ENCODE results near the gene BIRC5.
"Not testable (repeated sequence)": the region's sequence is repeated elsewhere in the genome, so short reads cannot be mapped to it uniquely, and the experiment has no call there.

BIRC5 gene

GRCh38 chr17:78226055-78226758 lies 12.2 kb downstream of the BIRC5 start:
- DNase-seq: no peak

DNA sequence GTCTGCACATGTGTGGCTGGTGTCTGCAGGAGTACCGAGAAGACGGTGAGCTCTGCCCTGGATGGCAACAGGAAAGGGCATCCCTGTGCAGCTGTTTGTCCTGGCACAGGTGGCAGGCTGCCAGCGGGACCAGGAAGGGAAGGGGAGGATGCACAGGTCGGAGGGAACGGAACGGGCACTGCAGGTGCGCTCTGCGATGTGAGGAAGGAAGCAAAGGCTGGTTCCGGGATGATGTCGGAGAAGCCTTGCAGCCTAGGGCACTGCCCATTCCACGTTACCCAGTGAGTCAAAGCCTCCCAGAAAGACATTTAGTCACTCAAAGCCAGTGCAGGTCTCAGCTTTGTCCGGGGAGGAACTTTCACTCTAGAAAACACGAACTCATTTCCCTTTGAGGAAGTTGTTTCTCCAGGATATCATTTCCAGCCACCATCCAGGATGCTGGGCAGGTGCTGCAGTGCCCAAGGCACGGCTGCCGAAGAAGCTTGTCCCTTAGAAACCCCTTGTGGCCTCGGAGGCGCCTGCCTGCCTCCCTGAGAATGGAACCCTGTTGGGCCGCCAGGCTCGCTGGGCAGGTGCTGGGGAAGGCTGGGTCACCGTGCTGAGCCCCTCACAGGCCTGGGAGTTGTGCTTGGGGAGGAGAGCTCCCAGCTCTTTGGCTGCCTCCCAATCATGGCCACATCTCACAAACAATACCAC lies 12.9 kb downstream of the BIRC5 start:
- no peak for DNase-seq

- DNase-seq: no peak
These were observed 13.4 kb downstream of the BIRC5 start for GRCh38 chr17:78227455-78227916.

DNA sequence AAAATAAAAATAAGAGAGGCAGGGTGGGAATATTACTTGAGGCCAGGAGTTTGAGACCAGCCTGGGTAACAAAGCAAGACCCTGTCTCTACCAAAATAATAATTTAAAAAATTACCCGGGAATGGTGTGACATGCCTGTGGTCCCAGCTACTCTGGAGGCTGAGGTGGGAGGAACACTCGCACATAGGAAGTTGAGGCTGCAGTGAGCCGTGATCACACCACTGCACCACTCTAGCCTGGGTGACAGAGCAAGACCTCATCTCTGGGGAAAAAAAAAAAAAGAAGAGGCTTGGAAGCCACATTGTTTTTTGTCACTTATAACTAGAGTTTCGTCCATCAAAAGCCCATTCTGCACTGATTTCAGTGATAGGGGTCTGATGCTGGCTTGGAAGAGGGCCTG lies 14.1 kb downstream of the BIRC5 start:
- DNase-seq: no peak

DNA sequence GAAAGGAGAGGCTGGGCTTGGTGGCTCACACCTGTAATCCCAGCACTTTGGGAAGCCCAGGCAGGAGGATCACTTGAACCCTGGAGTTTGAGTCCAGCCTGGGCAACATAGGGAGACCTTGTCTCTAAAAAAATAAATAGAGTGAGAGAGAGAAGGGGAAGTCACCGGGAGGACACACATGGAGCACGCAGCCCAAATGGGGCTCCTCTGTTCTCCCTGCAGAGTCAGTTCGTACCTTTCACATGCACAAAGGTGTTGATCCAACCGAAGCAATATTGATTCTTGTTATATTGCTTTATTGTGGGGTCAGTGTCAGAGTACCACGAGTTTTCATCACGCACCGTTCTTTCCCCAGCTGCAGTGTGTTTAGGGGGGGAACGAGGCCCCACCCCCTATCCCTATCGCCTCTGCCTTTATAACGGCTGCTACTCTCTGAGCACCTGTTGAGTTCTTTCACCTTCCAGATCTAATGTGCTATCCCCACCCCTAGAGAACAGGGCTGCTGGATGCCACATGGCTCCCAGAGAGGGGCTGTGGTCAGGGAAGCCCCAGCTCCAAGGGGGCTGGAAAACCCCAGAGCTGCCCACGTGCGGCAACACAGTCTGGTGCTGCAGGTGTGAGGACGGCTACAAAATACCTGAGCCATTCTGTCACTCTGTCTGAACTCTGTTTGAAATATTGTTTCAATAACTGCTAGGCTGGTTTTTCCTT lies 16.4 kb downstream of the BIRC5 start:
- DNase-seq: no peak

- DNase-seq: no peak
These were observed 17.2 kb downstream of the BIRC5 start, which contains the start of gene TMEM235 for GRCh38 chr17:78230996-78231935. TSS of gene TMEM235 (plus strand) at chr17:78231631. CDS start at chr17:78232024, 393 bp downstream.

GRCh38 chr17:78231991-78232858 lies 18.2 kb downstream of the BIRC5 start:
- DNase-seq: no peak

DNA sequence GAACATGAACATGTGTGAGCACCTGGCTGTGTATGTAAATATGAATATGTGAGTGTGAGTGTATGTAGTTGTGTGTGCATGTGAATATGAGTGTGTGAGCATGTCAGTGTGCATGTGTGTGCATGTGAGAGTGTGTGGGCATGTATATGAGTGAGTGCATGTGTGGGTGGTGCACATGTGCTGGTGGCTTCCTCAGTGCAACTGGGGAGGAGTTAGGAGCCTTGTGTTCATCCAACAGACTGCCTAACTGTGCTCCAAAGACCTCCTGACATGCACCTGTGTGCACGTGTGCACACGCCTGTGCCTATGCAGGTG lies 18.8 kb downstream of the BIRC5 start:
- DNase-seq: no peak

DNA sequence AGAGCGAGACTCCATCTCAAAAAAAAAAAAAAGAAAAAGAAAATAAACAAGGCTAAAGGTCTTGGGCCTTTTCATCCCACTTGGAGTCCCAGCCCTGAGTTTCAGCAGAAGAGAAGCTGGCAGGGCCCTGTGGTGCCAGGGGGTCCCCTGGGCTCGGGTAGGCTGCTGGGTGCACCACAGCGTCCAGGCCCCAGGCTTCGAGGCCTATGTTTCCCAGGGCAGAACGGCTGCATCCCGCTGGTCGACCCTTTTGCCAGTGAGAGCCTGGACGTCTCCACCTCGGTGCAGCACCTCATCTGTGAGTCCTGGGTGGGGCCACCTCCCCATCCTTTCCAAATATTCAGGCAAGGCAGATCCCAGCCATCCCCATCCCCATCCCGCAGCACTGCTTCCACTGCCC lies 19.6 kb downstream of the BIRC5 start:
- DNase-seq: no peak

- no peak for DNase-seq
These were observed 20.3 kb downstream of the BIRC5 start for GRCh38 chr17:78234261-78234865.

DNA sequence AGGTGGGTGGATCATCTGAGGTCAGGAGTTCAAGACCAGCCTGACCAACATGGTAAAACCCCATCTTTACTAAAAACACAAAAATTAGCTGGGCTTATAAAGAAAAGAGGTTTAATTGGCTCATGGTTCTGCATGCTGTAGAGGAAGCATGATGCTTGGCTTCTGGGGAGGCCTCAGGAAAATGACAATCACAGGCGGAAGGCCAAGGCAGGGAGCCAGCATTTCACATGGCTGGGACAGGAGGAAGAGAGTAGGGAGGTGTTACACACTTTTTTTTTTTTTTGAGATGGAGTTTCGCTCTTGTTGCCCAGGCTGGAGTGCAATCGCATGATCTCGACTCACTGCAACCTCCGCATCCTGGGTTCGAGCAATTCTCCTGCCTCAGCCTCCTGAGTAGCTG lies 21.0 kb downstream of the BIRC5 start:
- DNase-seq: not testable (repeated sequence)

DNA sequence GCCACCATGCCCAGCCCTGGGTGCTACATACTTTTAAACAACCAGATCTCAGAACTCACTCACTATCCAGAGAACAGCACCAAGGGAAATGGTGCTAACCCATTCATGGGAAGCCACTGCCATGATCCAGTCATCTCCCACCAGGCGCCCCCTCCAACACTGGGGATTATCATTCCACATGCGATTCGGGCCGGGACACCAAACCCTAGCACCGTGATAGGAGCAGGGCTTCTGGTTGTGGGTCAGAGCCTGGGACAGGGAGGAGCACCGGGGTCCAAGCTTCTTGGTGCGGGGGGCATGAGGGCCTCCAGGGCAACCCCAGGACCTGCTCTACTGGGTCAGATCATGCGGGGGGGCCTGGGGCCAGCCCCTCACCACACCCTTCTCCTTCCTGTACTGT lies 21.8 kb downstream of the BIRC5 start:
- DNase-seq: no peak

GRCh38 chr17:78236362-78237127 lies 22.5 kb downstream of the BIRC5 start:
- DNase-seq: no peak

DNA sequence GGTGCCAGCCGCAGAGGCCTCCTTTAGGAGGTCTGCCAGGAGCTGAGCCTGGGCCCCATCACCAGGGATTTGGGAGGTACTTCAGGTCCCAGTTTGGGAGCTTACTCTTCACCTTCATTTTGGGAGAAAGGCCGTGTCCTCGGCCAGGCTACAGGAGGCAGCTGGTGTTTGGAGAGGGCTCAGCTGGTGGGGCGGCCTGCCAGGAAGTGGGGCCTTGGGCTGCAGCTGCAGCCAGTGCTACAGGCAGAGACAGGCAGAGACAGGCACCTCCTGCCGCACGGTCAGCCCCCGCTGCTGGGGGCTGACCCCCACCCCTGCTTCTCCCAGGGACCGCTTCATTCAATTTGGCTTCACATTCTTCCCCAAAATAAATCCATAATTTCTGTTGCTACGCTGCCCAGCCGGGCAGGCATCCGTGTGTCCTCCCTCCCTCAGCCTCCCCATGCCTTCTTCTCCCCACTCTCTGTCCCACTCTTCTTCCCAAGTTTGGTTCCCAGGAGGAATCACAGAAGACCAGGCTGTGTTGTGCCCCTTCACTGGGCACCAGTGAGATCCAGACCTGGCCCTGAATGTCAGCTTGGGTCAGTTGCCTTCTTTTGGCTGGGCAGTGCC lies 23.5 kb downstream of the BIRC5 start:
- no peak for DNase-seq

GRCh38 chr17:78238823-78239488 lies 24.9 kb downstream of the BIRC5 start:
- no peak for DNase-seq

GRCh38 chr17:78239489-78239931 lies 25.5 kb downstream of the BIRC5 start:
- no peak for DNase-seq

DNA sequence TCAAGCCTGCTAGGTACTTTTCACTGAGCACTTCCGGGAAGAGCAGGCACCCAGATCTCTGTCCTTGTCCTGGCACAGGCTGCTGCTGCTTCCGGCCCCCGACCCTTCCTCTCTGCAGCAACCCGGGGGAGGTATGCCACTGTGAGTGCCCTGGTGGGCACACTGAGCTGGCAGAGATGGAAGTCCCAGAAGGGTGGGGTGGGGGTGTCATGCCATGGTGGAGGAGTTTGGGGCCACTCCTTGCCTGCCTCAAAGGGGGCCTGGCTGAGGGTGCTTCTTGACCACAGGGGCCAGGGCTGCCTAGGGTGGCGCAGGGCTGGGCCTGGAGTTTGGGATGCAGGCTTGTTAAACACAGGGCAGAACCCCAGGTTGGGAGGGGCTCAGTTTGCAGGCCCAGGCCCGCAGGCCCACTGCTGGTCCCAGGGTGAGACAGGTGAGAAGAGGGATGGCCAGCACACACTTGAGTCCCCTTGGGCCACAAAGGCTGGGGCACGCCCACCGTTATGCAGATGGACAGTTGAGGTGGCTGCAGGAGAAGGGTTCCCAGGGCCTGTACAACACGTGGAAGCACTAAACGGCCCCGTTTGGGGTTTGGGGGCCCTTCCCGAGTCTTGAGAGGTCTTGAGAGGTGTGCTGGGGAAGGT lies 26.1 kb downstream of the BIRC5 start:
- DNase-seq: no peak

- DNase-seq: no peak
These were observed 26.8 kb downstream of the BIRC5 start for GRCh38 chr17:78240839-78241238.

Measured in effector CD4-positive, alpha-beta T cell (primary cell).